Measurements from ENCODE around the gene C12orf57. TPM values are rescaled to one million over a fixed set of nuclear protein-coding genes. Genes with fewer than 3 reads are reported as not detected.

Gene C12orf57
- polyA plus RNA-seq, 5 donors, result 179 to 281 (median 188) TPM

- DNase-seq, result no peak
These were observed 38.7 kb downstream of the C12orf57 start for GRCh38 chr12:6982532-6982931.

GRCh38 chr12:6987956-6988553 is 44.2 kb downstream of the C12orf57 start:
- peak; percentile 59 to 61 for DNase-seq

Other genes starting within 250 kb of the C12orf57 start
- 10 to 100 TPM in 1 of 5 donors, 1 to 10 TPM in 4; 5.2 to 10.4 (median 6.7) TPM for gene PIANP, start 243.2 kb upstream of the C12orf57 start, polyA plus RNA-seq (ENCODE audit: insufficient read depth in 1 of 5, insufficient read length in 5 of 5, low replicate concordance in 1 of 5)
- gene COPS7A, start 220.0 kb upstream of the C12orf57 start, polyA plus RNA-seq (ENCODE audit: insufficient read depth in 1 of 5, insufficient read length in 5 of 5, low replicate concordance in 1 of 5), result 10 to 100 TPM; 48.4 to 59.1 (median 56.3) TPM
- gene MLF2, start 190.9 kb upstream of the C12orf57 start, polyA plus RNA-seq (ENCODE audit: insufficient read depth in 1 of 5, insufficient read length in 5 of 5, low replicate concordance in 1 of 5), result 100 to 1,000 TPM; 147 to 203 (median 179) TPM
- 1,000 to 10,000 TPM in 1 of 5 donors, 100 to 1,000 TPM in 4; 621 to 1,050 (median 719) TPM for gene PTMS, start 177.7 kb upstream of the C12orf57 start, polyA plus RNA-seq (ENCODE audit: insufficient read depth in 1 of 5, insufficient read length in 5 of 5, low replicate concordance in 1 of 5)
- gene LAG3, start 171.5 kb upstream of the C12orf57 start, polyA plus RNA-seq (ENCODE audit: insufficient read depth in 1 of 5, insufficient read length in 5 of 5, low replicate concordance in 1 of 5), result 1 to 10 TPM; 1.3 to 2.9 (median 1.7) TPM
- 100 to 1,000 TPM in 1 of 5 donors, 10 to 100 TPM in 4; 73.5 to 108 (median 89.3) TPM for gene CD4, start 154.5 kb upstream of the C12orf57 start, polyA plus RNA-seq (ENCODE audit: insufficient read depth in 1 of 5, insufficient read length in 5 of 5, low replicate concordance in 1 of 5)
- gene GPR162, start 122.2 kb upstream of the C12orf57 start, polyA plus RNA-seq (ENCODE audit: insufficient read depth in 1 of 5, insufficient read length in 5 of 5, low replicate concordance in 1 of 5), result 10 to 100 TPM in 4 of 5 donors, 1 to 10 TPM in 1; 7.1 to 17.0 (median 12.1) TPM
- gene P3H3, start 115.6 kb upstream of the C12orf57 start, polyA plus RNA-seq (ENCODE audit: insufficient read depth in 1 of 5, insufficient read length in 5 of 5, low replicate concordance in 1 of 5), result 10 to 100 TPM; 14.5 to 40.9 (median 21.7) TPM
- gene GNB3, start 103.1 kb upstream of the C12orf57 start, polyA plus RNA-seq (ENCODE audit: insufficient read depth in 1 of 5, insufficient read length in 5 of 5, low replicate concordance in 1 of 5), result 1 to 10 TPM; 3.5 to 8.4 (median 6.0) TPM
- 10 to 100 TPM; 23.4 to 69.1 (median 38.0) TPM for gene CDCA3, start 92.7 kb upstream of the C12orf57 start, polyA plus RNA-seq (ENCODE audit: insufficient read depth in 1 of 5, insufficient read length in 5 of 5, low replicate concordance in 1 of 5)
- 10 to 100 TPM; 46.9 to 65.2 (median 53.2) TPM for gene USP5, start 91.9 kb upstream of the C12orf57 start, polyA plus RNA-seq (ENCODE audit: insufficient read depth in 1 of 5, insufficient read length in 5 of 5, low replicate concordance in 1 of 5)
- gene TPI1, start 76.5 kb upstream of the C12orf57 start, polyA plus RNA-seq (ENCODE audit: insufficient read depth in 1 of 5, insufficient read length in 5 of 5, low replicate concordance in 1 of 5), result 100 to 1,000 TPM; 420 to 565 (median 460) TPM
- 10 to 100 TPM in 1 of 5 donors, 1 to 10 TPM in 4; 4.1 to 17.1 (median 5.6) TPM for gene SPSB2, start 70.7 kb upstream of the C12orf57 start, polyA plus RNA-seq (ENCODE audit: insufficient read depth in 1 of 5, insufficient read length in 5 of 5, low replicate concordance in 1 of 5)
- 10 to 100 TPM; 14.1 to 34.8 (median 26.6) TPM for gene LRRC23, start 39.2 kb upstream of the C12orf57 start, polyA plus RNA-seq (ENCODE audit: insufficient read depth in 1 of 5, insufficient read length in 5 of 5, low replicate concordance in 1 of 5)
- gene ENO2, start 29.4 kb upstream of the C12orf57 start, polyA plus RNA-seq (ENCODE audit: insufficient read depth in 1 of 5, insufficient read length in 5 of 5, low replicate concordance in 1 of 5), result 10 to 100 TPM in 4 of 5 donors, 1 to 10 TPM in 1; 9.0 to 17.8 (median 14.9) TPM
- 100 to 1,000 TPM in 3 of 5 donors, 10 to 100 TPM in 2; 80.2 to 135 (median 118) TPM for gene ATN1, start 16.1 kb upstream of the C12orf57 start, polyA plus RNA-seq (ENCODE audit: insufficient read depth in 1 of 5, insufficient read length in 5 of 5, low replicate concordance in 1 of 5)
- gene RNU7-1, start 206 bp upstream of the C12orf57 start, polyA plus RNA-seq (ENCODE audit: insufficient read depth in 1 of 5, insufficient read length in 5 of 5, low replicate concordance in 1 of 5), result 10 to 100 TPM in 1 of 5 donors, 1 to 10 TPM in 2, not detected in 2; 5.9 to 20.2 (median 7.9) TPM
- 10 to 100 TPM; 15.1 to 21.8 (median 19.0) TPM for gene PTPN6, start 7.3 kb downstream of the C12orf57 start, polyA plus RNA-seq (ENCODE audit: insufficient read depth in 1 of 5, insufficient read length in 5 of 5, low replicate concordance in 1 of 5)
- 100 to 1,000 TPM; 274 to 333 (median 302) TPM for gene PHB2, start 26.6 kb downstream of the C12orf57 start, polyA plus RNA-seq (ENCODE audit: insufficient read depth in 1 of 5, insufficient read length in 5 of 5, low replicate concordance in 1 of 5)
- gene EMG1, start 26.9 kb downstream of the C12orf57 start, polyA plus RNA-seq (ENCODE audit: insufficient read depth in 1 of 5, insufficient read length in 5 of 5, low replicate concordance in 1 of 5), result 10 to 100 TPM; 43.5 to 52.7 (median 50.2) TPM
- gene LPCAT3, start 74.5 kb downstream of the C12orf57 start, polyA plus RNA-seq (ENCODE audit: insufficient read depth in 1 of 5, insufficient read length in 5 of 5, low replicate concordance in 1 of 5), result 10 to 100 TPM; 56.7 to 67.9 (median 60.4) TPM
- gene C1S, start 116.7 kb downstream of the C12orf57 start, polyA plus RNA-seq (ENCODE audit: insufficient read depth in 1 of 5, insufficient read length in 5 of 5, low replicate concordance in 1 of 5), result 100 to 1,000 TPM in 4 of 5 donors, 10 to 100 TPM in 1; 97.0 to 139 (median 120) TPM
- gene C1R, start 148.4 kb downstream of the C12orf57 start, polyA plus RNA-seq (ENCODE audit: insufficient read depth in 1 of 5, insufficient read length in 5 of 5, low replicate concordance in 1 of 5), result 10 to 100 TPM; 78.8 to 96.0 (median 90.9) TPM
- gene C1RL, start 165.2 kb downstream of the C12orf57 start, polyA plus RNA-seq (ENCODE audit: insufficient read depth in 1 of 5, insufficient read length in 5 of 5, low replicate concordance in 1 of 5), result 10 to 100 TPM; 46.5 to 66.7 (median 59.0) TPM
- gene RBP5, start 184.9 kb downstream of the C12orf57 start, polyA plus RNA-seq (ENCODE audit: insufficient read depth in 1 of 5, insufficient read length in 5 of 5, low replicate concordance in 1 of 5), result 10 to 100 TPM; 11.8 to 25.2 (median 20.1) TPM
- 10 to 100 TPM; 46.7 to 68.1 (median 63.9) TPM for gene CLSTN3, start 186.3 kb downstream of the C12orf57 start, polyA plus RNA-seq (ENCODE audit: insufficient read depth in 1 of 5, insufficient read length in 5 of 5, low replicate concordance in 1 of 5)
- gene PEX5, start 245.7 kb downstream of the C12orf57 start, polyA plus RNA-seq (ENCODE audit: insufficient read depth in 1 of 5, insufficient read length in 5 of 5, low replicate concordance in 1 of 5), result 10 to 100 TPM; 37.7 to 56.9 (median 49.2) TPM